Stimulated activated naive CD4-positive, alpha-beta T cell (primary cell): Measurements from ENCODE around the gene ZBTB43.

Experiments
- DNase-seq, 6 experiments: peaks; one replicate each; lab custom pipeline; 2025; lab: John Stamatoyannopoulos, UW

ZBTB43 gene

DNA sequence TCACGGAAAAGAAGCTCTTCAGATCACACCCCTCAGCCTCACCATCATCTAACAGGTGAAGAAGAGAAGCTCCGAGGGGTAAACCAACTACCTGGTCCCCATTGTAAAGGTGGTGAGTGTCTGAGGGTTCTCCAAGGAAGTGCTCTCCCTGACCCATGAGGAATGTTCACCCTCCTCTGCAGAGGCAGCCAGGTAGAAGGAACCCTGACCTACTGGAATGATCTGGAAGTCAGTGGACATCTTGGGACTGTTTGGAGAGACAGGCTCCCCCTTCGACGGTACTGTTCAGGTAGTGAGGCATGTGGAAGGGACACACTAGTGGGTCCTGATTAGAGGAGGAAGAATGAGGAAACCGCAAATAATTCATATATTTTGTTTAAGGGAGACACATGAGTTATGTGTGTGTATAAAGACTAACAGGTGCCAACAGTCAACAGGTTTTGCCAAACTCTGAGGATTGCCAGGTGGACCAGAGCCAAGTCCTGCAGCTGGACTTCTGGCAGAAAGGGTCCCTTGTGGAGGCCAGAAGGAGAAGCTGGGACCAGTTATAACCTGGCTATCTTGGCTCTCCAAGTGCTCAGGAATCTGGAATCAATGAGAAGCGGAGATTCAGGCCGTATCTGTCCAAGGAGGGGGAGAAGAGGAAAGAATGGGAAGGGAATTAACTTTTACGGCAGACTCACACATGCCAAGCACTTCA is 52.6 kb downstream of the ZBTB43 start:
- no peak for DNase-seq

DNA sequence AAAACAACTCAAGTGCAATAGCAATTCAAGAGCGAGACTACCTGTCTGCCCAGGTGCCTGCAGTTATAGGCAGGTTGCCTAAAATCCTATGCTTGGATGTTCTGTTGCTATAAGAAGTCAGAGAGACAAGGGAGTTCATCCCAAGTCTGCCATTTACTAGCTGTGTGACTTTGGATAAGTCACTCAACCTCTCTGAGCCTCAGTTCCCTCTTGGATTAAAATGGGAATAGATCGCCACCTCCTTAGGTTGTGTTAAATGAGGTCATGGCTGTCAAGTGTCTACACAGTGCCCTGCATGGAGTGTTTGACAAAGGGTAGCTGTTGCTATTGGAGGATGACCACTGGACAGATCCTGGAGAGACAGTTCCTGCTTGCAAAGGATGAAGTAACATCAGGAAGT is 54.3 kb downstream of the ZBTB43 start:
- DNase-seq: no peak

GRCh38 chr9:126860077-126860756 is 55.4 kb downstream of the ZBTB43 start, which contains the start of gene ZBTB34:
Gene ZBTB34 (plus strand): TSS chr9:126860639. CDS start chr9:126879400, 18,761 bp downstream.
- peak; percentile 56 to 88 (median 74) for DNase-seq

- DNase-seq: peak in 3 of 6 experiments; percentile 6 to 17 (median 16)
These were observed 56.1 kb downstream of the ZBTB43 start for GRCh38 chr9:126860757-126861466.

DNA sequence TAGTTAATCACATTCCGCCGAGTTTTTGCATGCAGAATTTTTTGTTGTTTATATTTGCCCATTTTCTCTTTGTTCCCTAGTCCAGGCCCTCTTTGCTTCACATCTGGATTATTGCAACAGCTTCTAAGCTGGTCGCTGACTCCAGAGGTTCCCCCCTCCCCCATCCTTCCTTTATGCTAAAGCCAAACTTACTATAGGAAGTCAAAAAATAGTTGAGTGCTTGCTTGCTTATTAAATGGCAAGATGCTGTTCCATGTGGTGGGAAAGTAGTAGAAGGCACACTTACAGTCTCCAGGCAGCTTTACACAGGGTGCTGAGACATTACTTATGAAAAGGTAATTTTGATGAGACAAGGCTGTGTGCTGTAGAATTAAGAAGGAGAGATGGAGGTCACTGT is 56.9 kb downstream of the ZBTB43 start:
- peak in 3 of 6 experiments; percentile 11 to 16 (median 12) for DNase-seq

DNA sequence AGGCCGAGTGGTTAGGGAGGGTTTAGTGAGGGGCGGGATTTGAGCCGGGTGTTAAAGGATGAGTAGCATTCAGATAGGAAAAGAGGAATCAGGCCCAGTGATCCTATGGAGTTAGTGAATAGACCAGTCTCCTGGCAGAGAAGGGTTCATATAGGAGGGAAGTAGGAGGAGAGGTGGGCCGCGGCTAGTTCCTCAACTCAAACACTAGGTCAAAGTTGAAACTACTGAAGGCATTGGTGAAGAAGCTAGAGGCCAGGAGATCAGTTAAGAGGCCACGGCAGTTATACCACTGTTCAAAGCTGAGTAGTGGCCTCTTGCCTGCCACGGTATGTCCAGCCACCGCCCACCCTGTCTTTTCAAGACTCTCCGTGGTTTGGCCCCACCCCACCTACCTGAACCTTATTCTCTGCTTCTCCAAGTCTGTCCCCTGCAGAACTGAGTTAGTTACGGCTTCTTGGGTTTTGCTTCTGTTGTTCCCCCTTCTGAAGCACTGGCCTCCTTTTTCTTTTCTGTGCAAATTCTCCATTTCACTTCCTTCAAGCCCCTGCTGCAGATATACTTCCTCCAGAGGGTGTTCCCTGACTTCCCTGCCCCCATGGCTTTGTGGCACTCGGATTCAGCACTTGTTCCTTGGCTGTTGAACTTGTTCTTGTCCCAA is 57.4 kb downstream of the ZBTB43 start:
- peak in 1 of 6 experiments; percentile 14 for DNase-seq

GRCh38 chr9:126864771-126865170 is 59.9 kb downstream of the ZBTB43 start:
- no peak for DNase-seq

- no peak for DNase-seq
These were observed 64.5 kb downstream of the ZBTB43 start for GRCh38 chr9:126869368-126869767.

- DNase-seq: no peak
These were observed 67.7 kb downstream of the ZBTB43 start for GRCh38 chr9:126872516-126872915.

DNA sequence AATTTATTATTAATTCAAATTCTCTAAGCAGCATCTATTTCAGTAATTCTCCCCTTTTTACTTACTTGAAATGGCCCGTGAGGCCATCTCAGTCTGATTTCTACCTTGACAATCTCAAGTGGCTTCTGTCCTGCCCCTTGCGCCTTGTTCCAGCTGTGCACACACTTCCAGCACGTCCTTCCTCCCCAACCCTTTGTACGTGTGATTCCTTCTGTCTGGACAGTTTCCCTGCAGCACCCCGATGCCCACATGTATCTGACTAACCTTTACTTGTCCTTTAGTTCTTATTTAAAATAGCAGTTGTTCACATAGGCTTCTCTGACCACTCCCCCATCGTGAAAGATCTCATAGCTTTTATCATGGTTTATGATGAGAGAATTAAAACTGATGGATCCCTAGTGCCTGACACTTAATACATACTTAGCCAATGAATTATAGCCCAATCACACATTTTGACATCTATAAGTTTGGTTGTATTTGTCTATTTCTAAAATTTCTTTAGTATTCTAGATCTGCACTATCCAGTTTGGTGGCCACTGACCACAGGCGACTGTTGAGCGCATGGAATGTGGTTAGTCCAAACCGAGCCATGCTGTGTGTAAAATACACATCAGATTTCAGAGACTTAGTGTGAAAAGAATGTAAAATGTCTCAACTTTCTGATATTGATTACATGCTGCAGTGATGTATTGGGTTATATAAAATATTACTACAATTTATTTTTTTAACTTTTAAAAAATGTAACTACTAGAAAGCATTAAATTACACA is 69.9 kb downstream of the ZBTB43 start:
- DNase-seq: no peak

- no peak for DNase-seq
These were observed 71.1 kb downstream of the ZBTB43 start for GRCh38 chr9:126875756-126876510.

GRCh38 chr9:126876531-126876930 is 71.7 kb downstream of the ZBTB43 start:
- DNase-seq: no peak

GRCh38 chr9:126877418-126877817 is 72.6 kb downstream of the ZBTB43 start:
- DNase-seq: no peak

GRCh38 chr9:126879288-126879687 is 74.4 kb downstream of the ZBTB43 start:
- no peak for DNase-seq

GRCh38 chr9:126880226-126880946 is 75.5 kb downstream of the ZBTB43 start:
- DNase-seq: no peak

DNA sequence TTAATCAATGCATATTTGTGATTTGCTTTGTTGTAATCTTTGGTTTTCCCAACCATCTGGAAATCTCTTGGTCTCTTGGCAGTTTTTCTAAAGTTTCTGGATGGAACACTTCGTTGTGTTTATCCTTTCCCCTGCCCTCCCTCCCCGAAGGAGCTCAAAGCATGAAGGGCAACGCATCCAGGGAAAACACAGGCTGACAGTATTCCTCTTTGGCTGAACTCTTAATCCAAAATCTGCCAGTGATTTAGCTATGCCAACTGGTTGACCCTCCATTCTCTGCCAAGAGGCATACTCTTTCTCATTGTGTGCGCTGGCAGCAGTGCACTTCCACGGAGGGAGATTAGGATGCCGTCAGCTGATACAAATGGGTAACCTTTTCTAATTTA is 76.1 kb downstream of the ZBTB43 start:
- no peak for DNase-seq

DNA sequence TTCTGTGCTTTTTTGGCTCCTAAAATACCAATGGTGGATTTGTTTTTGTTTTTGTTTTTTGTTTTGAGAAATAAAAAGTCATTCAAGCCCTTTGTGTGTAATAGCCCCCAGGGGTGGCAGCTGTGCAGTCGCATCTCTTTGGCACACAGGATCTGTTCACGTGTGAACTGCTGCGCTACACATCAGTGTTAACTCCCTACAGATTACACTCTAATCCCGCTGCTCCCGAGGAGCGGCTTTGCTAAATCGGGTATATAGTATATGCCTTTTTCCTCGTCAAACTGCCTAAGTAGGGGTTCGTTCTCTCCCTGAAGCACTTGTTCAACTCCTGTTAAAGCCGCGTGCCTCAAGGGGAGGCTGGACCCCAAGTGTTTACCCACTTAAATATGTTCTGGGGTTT is 77.9 kb downstream of the ZBTB43 start:
- DNase-seq: no peak

- no peak for DNase-seq
These were observed 78.8 kb downstream of the ZBTB43 start for GRCh38 chr9:126883636-126884035.

DNA sequence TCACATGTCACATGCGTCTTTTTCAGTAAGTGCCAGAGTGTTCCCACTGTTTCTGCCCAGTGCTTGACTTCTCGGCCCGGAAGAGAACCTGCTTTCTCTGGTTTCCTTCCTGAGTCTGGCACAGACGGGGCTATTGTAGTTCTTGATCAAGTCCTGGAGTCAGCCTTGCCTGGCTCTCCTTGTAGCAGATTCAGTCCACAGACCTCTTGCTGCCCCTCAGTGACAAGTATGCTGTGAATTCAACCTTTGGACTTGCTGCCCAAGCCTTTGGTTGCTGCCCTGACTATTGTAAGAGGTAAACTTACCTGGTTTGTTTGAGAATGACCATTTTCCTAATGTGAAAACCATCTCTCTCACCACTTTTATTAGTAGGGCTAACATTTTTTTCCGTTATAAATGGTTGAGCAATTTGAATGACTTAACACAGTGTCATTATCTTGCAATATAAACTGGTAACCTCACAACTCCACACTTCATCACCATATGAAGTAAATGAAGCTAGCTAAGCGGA is 80.3 kb downstream of the ZBTB43 start:
- DNase-seq: no peak
